SH-SY5Y (cell line): Measurements from ENCODE around the gene B4GALT7.

Source experiments
- GATA2 ChIP-seq: IDR thresholded peaks from 2 replicates; pipeline ENCODE4 v1.6.1; 2011; ENCODE audit warnings: mild to moderate bottlenecking, low read depth, low read length
- GATA3 ChIP-seq: IDR thresholded peaks from 2 replicates; pipeline ENCODE4 v1.6.1; 2011; ENCODE audit warnings: low read depth, mild to moderate bottlenecking, low read length, moderate library complexity

DNA sequence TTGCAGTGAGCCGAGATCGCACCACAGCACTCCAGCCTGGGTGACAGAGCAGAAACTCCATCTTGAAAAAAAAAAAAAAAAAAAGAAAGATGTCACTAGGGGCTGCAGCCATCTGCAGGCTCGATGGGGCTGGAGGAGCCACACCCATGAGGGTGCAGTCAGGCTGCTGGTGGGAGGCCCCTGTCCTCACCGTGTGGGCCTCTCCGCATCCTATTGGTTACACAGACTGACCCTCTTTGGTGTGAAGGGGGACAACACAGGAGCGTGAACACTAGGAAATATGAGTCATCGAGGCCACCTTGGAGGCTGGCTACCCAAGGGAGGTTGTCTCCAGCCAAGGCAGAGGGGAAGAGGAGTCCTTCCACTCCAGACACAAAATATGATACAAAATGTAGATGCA is 31.6 kb upstream of the B4GALT7 start:
- TF ChIP-seq GATA2 = no peak
- no peak for TF ChIP-seq GATA3
